ENCODE measurements around the gene PLEKHA6. TPM values are rescaled to one million over a fixed set of nuclear protein-coding genes. Genes with fewer than 3 reads are reported as not detected.
A peak's percentile ranks its signal among the peaks of the same experiment; 100 is the strongest.

PLEKHA6 gene
- total RNA-seq, 2 experiments from 2014 or later, result 0.77 to 0.97 TPM

- POLR2A ChIA-PET, result no interaction called here
- ATAC-seq (ENCODE audit: low read depth) (no peak), DNase-seq (no peak)
- no peaks in the 10 kb centered on the region for H3K36me3 Mint-ChIP-seq
- no peak overlapping the region for H3K4me3 Mint-ChIP-seq
- no peak overlapping the region for H3K27ac Mint-ChIP-seq
- peaks cover 36% of the 10 kb centered on the region for H3K27me3 Mint-ChIP-seq
- no peaks in the 10 kb centered on the region for H3K9me3 Mint-ChIP-seq
- peaks cover 2% of the 10 kb centered on the region for H3K4me1 Mint-ChIP-seq
Measured at GRCh38 chr1:204301171-204301957, 58.4 kb downstream of the PLEKHA6 start.

GRCh38 chr1:204299814-204300365, 59.8 kb downstream of the PLEKHA6 start:
- H3K36me3 Mint-ChIP-seq, result no peaks in the 10 kb centered on the region
- H3K27ac Mint-ChIP-seq, result no peak overlapping the region
- peaks cover 32% of the 10 kb centered on the region for H3K27me3 Mint-ChIP-seq
- no peaks in the 10 kb centered on the region for H3K9me3 Mint-ChIP-seq
- no peak overlapping the region for H3K4me3 Mint-ChIP-seq
- peaks cover 7% of the 10 kb centered on the region for H3K4me1 Mint-ChIP-seq
- DNase-seq (no peak), ATAC-seq (ENCODE audit: low read depth) (no peak)
- POLR2A ChIA-PET, result no interaction called here

- POLR2A ChIA-PET, result no interaction called here
- Mint-ChIP-seq H3K36me3 (no peaks in the 10 kb centered on the region), H3K4me1 (peaks cover 7% of the 10 kb centered on the region)
Measured at GRCh38 chr1:204296431-204296988, 63.2 kb downstream of the PLEKHA6 start.

GRCh38 chr1:204295671-204296070, 64.1 kb downstream of the PLEKHA6 start:
- H3K36me3 Mint-ChIP-seq, result no peaks in the 10 kb centered on the region
- peak overlapping the region; percentile 2 for H3K27ac Mint-ChIP-seq
- POLR2A ChIA-PET, result no interaction called here
- no peak for DNase-seq
- peak; percentile 48 for ATAC-seq (ENCODE audit: low read depth)
- no peaks in the 10 kb centered on the region for H3K9me3 Mint-ChIP-seq
- no peak overlapping the region for H3K4me3 Mint-ChIP-seq
- H3K27me3 Mint-ChIP-seq, result peaks cover 35% of the 10 kb centered on the region
- H3K4me1 Mint-ChIP-seq, result peaks cover 7% of the 10 kb centered on the region

More at GRCh38 chr1:204296431-204296988, 63.2 kb downstream of the PLEKHA6 start:
- no peak for DNase-seq
- Mint-ChIP-seq H3K4me3 (no peak overlapping the region), H3K27ac (peak overlapping the region; percentile 50), H3K9me3 (no peaks in the 10 kb centered on the region), H3K27me3 (peaks cover 38% of the 10 kb centered on the region)
- ATAC-seq (ENCODE audit: low read depth), result peak; percentile 69

- Mint-ChIP-seq H3K9me3 (no peaks in the 10 kb centered on the region), H3K36me3 (no peaks in the 10 kb centered on the region), H3K4me1 (peaks cover 7% of the 10 kb centered on the region), H3K4me3 (no peak overlapping the region), H3K27me3 (peaks cover 41% of the 10 kb centered on the region), H3K27ac (no peak overlapping the region)
- no peak for ATAC-seq (ENCODE audit: low read depth)
- POLR2A ChIA-PET, result no interaction called here
- DNase-seq, result no peak
Measured at GRCh38 chr1:204294357-204294756, 65.4 kb downstream of the PLEKHA6 start.

GRCh38 chr1:204293605-204294337, 66.0 kb downstream of the PLEKHA6 start:
- peaks cover 43% of the 10 kb centered on the region for H3K27me3 Mint-ChIP-seq
- H3K27ac Mint-ChIP-seq, result no peak overlapping the region
- no peaks in the 10 kb centered on the region for H3K9me3 Mint-ChIP-seq

GRCh38 chr1:204292740-204293139, 67.0 kb downstream of the PLEKHA6 start:
- ATAC-seq (ENCODE audit: low read depth) (no peak), DNase-seq (no peak)
- Mint-ChIP-seq H3K4me3 (no peak overlapping the region), H3K36me3 (no peaks in the 10 kb centered on the region), H3K27ac (no peak overlapping the region), H3K27me3 (peaks cover 48% of the 10 kb centered on the region), H3K4me1 (peaks cover 11% of the 10 kb centered on the region), H3K9me3 (no peaks in the 10 kb centered on the region)
- POLR2A ChIA-PET, result no interaction called here

More at GRCh38 chr1:204293605-204294337, 66.0 kb downstream of the PLEKHA6 start:
- ATAC-seq (ENCODE audit: low read depth) (no peak), DNase-seq (no peak)
- POLR2A ChIA-PET, result no interaction called here
- Mint-ChIP-seq H3K36me3 (no peaks in the 10 kb centered on the region), H3K4me3 (no peak overlapping the region), H3K4me1 (peaks cover 7% of the 10 kb centered on the region)

GRCh38 chr1:204289280-204289679, 70.4 kb downstream of the PLEKHA6 start:
- H3K4me3 Mint-ChIP-seq, result no peak overlapping the region
- H3K9me3 Mint-ChIP-seq, result no peaks in the 10 kb centered on the region
- no peak overlapping the region for H3K27ac Mint-ChIP-seq
- no peaks in the 10 kb centered on the region for H3K36me3 Mint-ChIP-seq
- peaks cover 17% of the 10 kb centered on the region for H3K4me1 Mint-ChIP-seq
- DNase-seq, result no peak
- H3K27me3 Mint-ChIP-seq, result peaks cover 41% of the 10 kb centered on the region
- POLR2A ChIA-PET, result no interaction called here
- ATAC-seq (ENCODE audit: low read depth), result no peak

- POLR2A ChIA-PET, result interaction anchor here (0.5 kb wide), 1 partner anchor 526 kb away, joined by 3 read pairs; no protein-coding TSS in a partner anchor
- no peak overlapping the region for H3K4me3 Mint-ChIP-seq
- H3K4me1 Mint-ChIP-seq, result peaks cover 18% of the 10 kb centered on the region
- ATAC-seq (ENCODE audit: low read depth) (no peak), DNase-seq (no peak)
- no peak overlapping the region for H3K27ac Mint-ChIP-seq
- no peaks in the 10 kb centered on the region for H3K36me3 Mint-ChIP-seq
- H3K9me3 Mint-ChIP-seq, result no peaks in the 10 kb centered on the region
- peaks cover 34% of the 10 kb centered on the region for H3K27me3 Mint-ChIP-seq
Measured at GRCh38 chr1:204288021-204288588, 71.6 kb downstream of the PLEKHA6 start.

GRCh38 chr1:204287466-204287891, 72.2 kb downstream of the PLEKHA6 start:
- no peak for ATAC-seq (ENCODE audit: low read depth)
- H3K27ac Mint-ChIP-seq, result peak overlapping the region; percentile 14
- no peaks in the 10 kb centered on the region for H3K36me3 Mint-ChIP-seq
- POLR2A ChIA-PET, result no interaction called here
- H3K4me3 Mint-ChIP-seq, result peak overlapping the region; percentile 73
- no peaks in the 10 kb centered on the region for H3K9me3 Mint-ChIP-seq
- H3K27me3 Mint-ChIP-seq, result peaks cover 33% of the 10 kb centered on the region
- H3K4me1 Mint-ChIP-seq, result peaks cover 18% of the 10 kb centered on the region
- no peak for DNase-seq

- H3K27ac Mint-ChIP-seq, result peak overlapping the region; percentile 84
- ATAC-seq (ENCODE audit: low read depth), result peak; percentile 78
- H3K27me3 Mint-ChIP-seq, result peaks cover 27% of the 10 kb centered on the region
- no peaks in the 10 kb centered on the region for H3K36me3 Mint-ChIP-seq
- no peaks in the 10 kb centered on the region for H3K9me3 Mint-ChIP-seq
- peak; percentile 48 for DNase-seq
- POLR2A ChIA-PET, result no interaction called here
- peak overlapping the region; percentile 73 for H3K4me3 Mint-ChIP-seq
- peaks cover 18% of the 10 kb centered on the region for H3K4me1 Mint-ChIP-seq
Measured at GRCh38 chr1:204286831-204287421, 72.8 kb downstream of the PLEKHA6 start.

- Mint-ChIP-seq H3K27me3 (peaks cover 23% of the 10 kb centered on the region), H3K4me3 (peak overlapping the region; percentile 19), H3K27ac (no peak overlapping the region), H3K4me1 (peaks cover 18% of the 10 kb centered on the region), H3K9me3 (no peaks in the 10 kb centered on the region), H3K36me3 (no peaks in the 10 kb centered on the region)
- DNase-seq (no peak), ATAC-seq (ENCODE audit: low read depth) (no peak)
- POLR2A ChIA-PET, result interaction anchor here (0.6 kb wide), 1 partner anchor 112 kb away, joined by 3 read pairs; no protein-coding TSS in a partner anchor
Measured at GRCh38 chr1:204286315-204286714, 73.4 kb downstream of the PLEKHA6 start.
